Activated T-cell treated with anti-CD3 and anti-CD28 coated beads, Interleukin-2, amount 50 U/mL, for 72 hours (primary cell): ENCODE results near the gene SP4. TPM values are rescaled to one million over a fixed set of nuclear protein-coding genes. Genes with fewer than 3 reads are reported as not detected.

ENCODE experiments used
- ATAC-seq, 2 donors: fragments of 150-1000 bp; cut with Tn5 transposase; replicated peaks in 1 of 2; 2 replicates each; pipeline ENCODE4 v1.10.0; 2021; ENCODE audit warnings: moderate library complexity in 2 of 2, mild to moderate bottlenecking in 1 of 2
- DNase-seq, 2 donors: peaks; one replicate each; pipeline ENCODE4 v3.0.0; 2021 to 2022; ENCODE audit warnings: mixed read lengths in 1 of 2
- H3K27ac Mint-ChIP-seq: one replicate; pipeline ENCODE4 v1.8.0; 2022; ENCODE audit warnings: mild to moderate bottlenecking, moderate library complexity, mixed read lengths
- H3K27me3 Mint-ChIP-seq: one replicate; pipeline ENCODE4 v1.8.0; 2022; ENCODE audit warnings: low read depth, mixed read lengths
- H3K36me3 Mint-ChIP-seq, 2 donors: one replicate each; pipeline ENCODE4 v1.8.0; 2022; ENCODE audit warnings: mixed read lengths in 2 of 2, mild to moderate bottlenecking in 1 of 2; ENCODE audit not compliant: insufficient read depth in 2 of 2
- H3K4me1 Mint-ChIP-seq: one replicate; pipeline ENCODE4 v1.8.0; 2022; ENCODE audit warnings: low read depth, mixed read lengths
- H3K4me3 Mint-ChIP-seq, 2 donors: one replicate each; pipeline ENCODE4 v1.8.0; 2022; ENCODE audit warnings: mild to moderate bottlenecking in 2 of 2, mixed read lengths in 2 of 2, moderate library complexity in 2 of 2
- H3K9me3 Mint-ChIP-seq, 2 donors: one replicate each; pipeline ENCODE4 v1.8.0; 2022; ENCODE audit warnings: mixed read lengths in 2 of 2
- total RNA-seq, 2 donors: library from RNA; stranded (reverse); gene quantifications; one replicate each; pipeline ENCODE4 v1.2.3, GENCODE V29; 2022

The SP4 gene
- total RNA-seq, 2 donors from 2014 or later: 21.5 to 23.7 TPM

DNA sequence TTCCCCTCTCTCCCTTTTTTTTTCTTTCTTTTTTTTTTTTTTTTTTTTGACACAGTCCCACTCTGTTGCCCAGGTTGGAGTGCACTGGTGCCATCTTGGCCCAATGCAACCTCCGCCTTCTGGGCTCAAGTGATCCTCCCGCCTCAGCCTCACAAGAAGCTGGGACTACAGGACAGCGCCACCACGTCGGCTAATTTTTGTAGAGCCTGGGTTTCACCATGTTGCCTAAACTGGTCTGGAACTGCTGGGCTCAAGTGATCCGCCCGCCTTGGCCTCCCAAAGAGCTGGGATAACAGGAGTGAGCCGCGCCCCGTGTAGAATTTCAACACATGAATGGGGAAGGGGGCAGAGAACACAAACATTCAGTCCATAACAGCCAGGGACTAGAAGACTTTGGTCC, 2.6 kb upstream of the SP4 start:
- Mint-ChIP-seq H3K9me3 (no peaks in the 10 kb centered on the region), H3K27ac (no peak overlapping the region), H3K4me3 (no peak overlapping the region), H3K4me1 (peaks cover 29% of the 10 kb centered on the region), H3K27me3 (no peaks in the 10 kb centered on the region), H3K36me3 (peaks cover 8 to 9% of the 10 kb centered on the region in 2 donors)
- ATAC-seq: no peak
- DNase-seq: no peak

DNA sequence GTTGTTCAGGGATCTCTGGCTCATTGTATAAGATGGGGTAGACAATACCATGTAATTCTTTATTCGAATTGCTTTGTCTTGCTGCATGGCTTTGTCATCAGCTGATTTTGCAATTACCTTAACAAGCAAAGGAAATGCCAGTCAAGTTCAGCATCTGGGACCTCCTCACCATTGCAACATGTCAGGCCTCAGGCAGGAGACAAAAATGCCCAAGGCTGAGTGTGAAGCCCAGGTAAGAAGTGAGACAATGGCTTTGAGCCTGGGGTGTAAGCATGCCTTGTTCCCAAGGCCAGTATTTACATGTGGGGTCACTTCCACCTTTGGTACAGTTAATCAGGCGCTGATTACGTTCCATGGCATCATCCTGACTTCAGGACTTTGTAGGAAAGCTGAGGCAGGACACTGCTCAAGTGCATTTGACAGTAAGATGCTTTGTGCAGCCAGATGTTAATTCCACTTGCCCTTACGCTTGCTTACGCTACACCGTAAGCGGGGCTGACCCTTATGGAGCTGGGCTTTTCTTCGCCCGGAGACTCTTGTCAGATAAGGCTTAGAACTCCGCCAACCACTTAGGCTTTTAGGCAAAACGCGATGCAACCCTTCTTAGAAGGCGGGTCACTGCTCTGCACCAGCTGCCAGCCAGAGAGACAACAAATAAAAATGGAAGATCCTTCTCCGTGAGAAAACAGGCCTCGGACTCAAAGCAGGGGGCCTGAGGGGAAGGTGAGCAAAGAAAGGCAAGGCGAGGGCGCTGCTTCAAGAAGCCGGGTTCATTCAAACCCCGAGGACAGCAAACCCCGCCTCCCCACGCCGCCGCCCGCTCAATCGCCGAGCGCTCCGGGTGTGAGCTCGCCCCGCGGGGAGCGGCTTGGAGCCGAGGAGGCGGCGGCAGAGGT, 1.3 kb upstream of the SP4 start:
- ATAC-seq (no peak), DNase-seq (no peak)
- peak overlapping the region; percentile 41 for H3K27ac Mint-ChIP-seq
- H3K9me3 Mint-ChIP-seq: no peaks in the 10 kb centered on the region
- peaks cover 8 to 10% of the 10 kb centered on the region in 2 donors for H3K36me3 Mint-ChIP-seq
- peaks cover 41% of the 10 kb centered on the region for H3K4me1 Mint-ChIP-seq
- peak overlapping the region; percentile 90 to 100 for H3K4me3 Mint-ChIP-seq
- H3K27me3 Mint-ChIP-seq: no peaks in the 10 kb centered on the region

DNA sequence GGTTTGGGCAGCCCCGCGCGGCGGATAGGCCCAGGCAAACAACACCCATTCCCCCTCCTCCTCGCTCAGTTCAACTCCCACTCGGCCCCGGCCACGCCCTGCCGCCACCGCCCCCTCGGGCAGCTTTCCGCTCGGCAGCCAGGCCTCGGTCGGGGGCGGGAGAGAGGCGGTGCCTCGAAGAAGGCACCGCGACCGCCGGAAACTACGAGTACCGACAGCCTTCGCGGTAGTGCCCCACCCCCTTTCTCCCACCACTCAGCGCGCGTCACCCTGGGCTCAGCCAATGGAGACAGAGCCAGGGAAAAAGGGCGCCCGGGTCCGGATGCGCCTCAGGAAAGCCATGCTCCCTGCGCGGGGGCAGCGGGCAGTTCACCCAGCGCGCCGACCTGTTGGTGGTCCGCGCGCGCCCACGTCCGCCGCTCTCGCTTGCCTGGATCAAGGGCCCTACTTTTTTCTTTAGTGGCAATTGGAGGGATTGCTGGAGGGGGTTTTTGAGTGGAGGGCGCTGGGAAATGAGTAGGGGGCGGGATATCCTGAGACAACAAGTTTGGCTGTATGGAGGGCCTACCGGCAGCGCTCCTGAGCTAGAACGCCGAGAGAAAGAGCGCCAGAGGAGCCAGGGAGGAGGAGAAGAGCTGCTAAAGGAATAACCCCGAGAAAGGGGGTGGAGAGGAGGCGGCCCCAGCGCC, 557 bp upstream of the SP4 start:
- Mint-ChIP-seq H3K4me1 (peaks cover 46% of the 10 kb centered on the region), H3K27ac (peak overlapping the region; percentile 100), H3K9me3 (no peaks in the 10 kb centered on the region), H3K4me3 (peak overlapping the region; percentile 100), H3K27me3 (no peaks in the 10 kb centered on the region), H3K36me3 (peaks cover 8 to 10% of the 10 kb centered on the region in 2 donors)
- DNase-seq: peak; percentile 99
- peak; percentile 79 to 82 for ATAC-seq

DNA sequence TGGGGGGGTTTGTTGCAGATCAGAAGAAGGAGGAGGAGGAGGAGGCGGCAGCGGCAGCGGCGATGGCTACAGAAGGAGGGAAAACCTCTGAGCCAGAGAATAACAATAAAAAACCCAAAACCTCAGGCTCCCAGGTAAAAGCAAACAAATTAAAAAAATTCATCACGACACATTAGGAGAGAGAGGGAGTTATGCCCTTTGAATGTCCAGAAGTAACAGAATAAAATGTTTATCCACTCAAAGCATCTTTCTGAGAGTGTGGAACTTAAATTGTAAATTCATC, 717 bp downstream of the SP4 start:
- Mint-ChIP-seq H3K9me3 (no peaks in the 10 kb centered on the region), H3K27me3 (no peaks in the 10 kb centered on the region), H3K36me3 (peaks cover 8 to 10% of the 10 kb centered on the region in 2 donors), H3K4me3 (peak overlapping the region; percentile 96 to 100), H3K4me1 (peaks cover 58% of the 10 kb centered on the region), H3K27ac (peak overlapping the region; percentile 81)
- no peak for DNase-seq
- ATAC-seq: no peak

DNA sequence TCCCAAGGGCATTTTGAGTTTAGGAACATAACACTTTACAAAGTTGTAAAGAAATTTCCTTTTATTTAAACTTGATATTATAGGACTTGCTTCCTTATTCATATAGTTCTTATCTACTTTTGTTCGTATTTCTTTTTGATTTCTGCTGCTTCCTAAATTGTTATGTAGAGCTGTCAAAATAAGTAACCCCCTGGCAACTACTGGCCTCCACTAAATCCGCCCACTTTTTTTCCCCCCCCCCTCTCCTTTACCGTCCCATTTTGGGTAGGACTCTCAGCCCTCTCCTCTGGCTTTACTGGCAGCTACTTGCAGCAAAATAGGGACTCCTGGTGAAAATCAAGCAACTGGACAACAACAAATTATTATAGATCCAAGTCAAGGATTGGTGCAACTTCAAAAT, 1.1 kb downstream of the SP4 start:
- Mint-ChIP-seq H3K4me1 (peaks cover 63% of the 10 kb centered on the region), H3K36me3 (peaks cover 8 to 10% of the 10 kb centered on the region in 2 donors), H3K4me3 (peak overlapping the region; percentile 96 to 100), H3K27me3 (no peaks in the 10 kb centered on the region), H3K27ac (peak overlapping the region; percentile 81), H3K9me3 (no peaks in the 10 kb centered on the region)
- no peak for ATAC-seq
- no peak for DNase-seq

DNA sequence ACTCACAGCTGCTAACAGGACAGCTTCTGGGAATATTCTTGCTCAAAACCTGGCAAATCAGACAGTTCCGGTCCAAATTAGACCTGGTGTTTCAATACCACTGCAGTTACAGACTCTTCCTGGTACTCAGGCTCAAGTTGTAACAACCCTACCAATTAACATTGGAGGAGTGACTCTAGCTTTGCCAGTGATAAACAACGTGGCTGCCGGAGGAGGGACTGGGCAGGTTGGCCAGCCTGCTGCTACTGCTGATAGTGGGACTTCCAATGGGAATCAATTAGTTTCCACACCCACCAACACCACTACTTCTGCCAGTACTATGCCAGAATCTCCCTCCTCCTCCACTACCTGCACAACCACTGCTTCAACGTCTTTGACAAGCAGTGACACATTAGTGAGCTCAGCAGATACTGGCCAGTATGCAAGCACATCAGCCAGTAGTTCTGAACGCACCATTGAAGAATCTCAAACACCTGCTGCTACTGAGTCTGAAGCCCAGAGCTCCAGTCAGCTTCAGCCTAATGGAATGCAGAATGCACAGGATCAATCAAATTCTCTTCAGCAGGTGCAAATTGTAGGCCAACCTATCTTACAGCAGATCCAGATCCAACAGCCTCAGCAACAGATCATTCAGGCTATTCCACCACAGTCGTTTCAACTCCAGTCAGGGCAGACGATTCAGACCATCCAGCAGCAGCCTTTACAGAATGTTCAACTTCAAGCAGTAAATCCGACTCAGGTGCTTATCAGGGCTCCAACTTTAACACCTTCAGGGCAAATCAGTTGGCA, 2.1 kb downstream of the SP4 start:
- DNase-seq (no peak), ATAC-seq (no peak)
- Mint-ChIP-seq H3K9me3 (no peaks in the 10 kb centered on the region), H3K4me3 (peak overlapping the region; percentile 96 to 100), H3K27ac (no peak overlapping the region), H3K36me3 (peaks cover 8 to 12% of the 10 kb centered on the region in 2 donors), H3K27me3 (no peaks in the 10 kb centered on the region), H3K4me1 (peaks cover 65% of the 10 kb centered on the region)

DNA sequence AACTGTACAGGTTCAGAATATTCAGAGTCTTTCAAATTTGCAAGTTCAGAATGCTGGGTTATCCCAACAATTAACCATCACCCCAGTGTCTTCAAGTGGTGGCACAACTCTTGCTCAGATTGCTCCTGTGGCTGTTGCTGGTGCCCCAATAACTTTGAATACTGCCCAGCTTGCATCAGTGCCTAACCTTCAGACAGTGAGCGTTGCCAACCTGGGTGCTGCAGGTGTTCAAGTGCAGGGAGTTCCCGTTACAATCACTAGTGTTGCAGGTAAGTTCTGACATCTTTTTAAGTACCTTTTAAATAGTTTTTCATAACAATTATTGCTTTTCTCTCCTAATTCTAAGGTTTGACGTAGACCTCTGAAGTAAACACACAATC, 2.7 kb downstream of the SP4 start:
- peaks cover 65% of the 10 kb centered on the region for H3K4me1 Mint-ChIP-seq
- H3K36me3 Mint-ChIP-seq: peaks cover 8 to 12% of the 10 kb centered on the region in 2 donors
- H3K27me3 Mint-ChIP-seq: no peaks in the 10 kb centered on the region
- no peak for ATAC-seq
- no peaks in the 10 kb centered on the region for H3K9me3 Mint-ChIP-seq
- H3K27ac Mint-ChIP-seq: no peak overlapping the region
- DNase-seq: no peak
- peak overlapping the region; percentile 96 to 100 for H3K4me3 Mint-ChIP-seq

DNA sequence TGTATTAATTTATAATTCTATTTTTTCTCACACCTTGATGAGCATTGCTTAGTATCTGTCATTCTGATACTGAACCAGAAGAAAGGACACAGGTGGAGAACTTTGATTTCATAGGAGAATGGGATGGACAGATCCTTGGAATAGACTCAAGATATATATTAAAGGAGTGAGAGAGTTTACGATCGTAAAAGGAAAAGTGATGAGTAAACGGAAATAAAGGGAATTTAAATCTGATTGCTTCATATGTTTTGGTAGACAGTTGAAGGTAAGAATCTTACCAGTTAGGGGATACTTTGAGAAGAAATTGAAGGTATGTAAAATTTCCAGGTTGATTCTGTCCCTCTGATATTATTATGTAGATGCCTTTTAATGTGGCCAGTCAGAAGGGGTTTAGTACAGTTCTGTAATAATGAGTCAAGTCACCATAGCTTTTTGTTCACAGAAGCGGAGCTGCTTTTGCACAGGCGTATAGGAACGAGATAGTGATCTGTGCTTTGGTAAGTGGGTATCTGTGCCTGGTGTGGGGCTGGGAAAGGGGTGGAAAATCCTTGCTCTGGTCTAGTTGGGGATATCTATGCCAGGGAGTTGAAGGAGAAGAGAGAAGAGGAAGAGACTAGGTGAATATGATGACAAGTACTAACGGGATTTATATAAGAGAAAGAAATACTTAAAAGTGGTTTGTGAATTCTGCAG, 15.4 kb downstream of the SP4 start:
- Mint-ChIP-seq H3K4me1 (peaks cover 50% of the 10 kb centered on the region), H3K9me3 (no peaks in the 10 kb centered on the region), H3K4me3 (no peak overlapping the region), H3K27ac (no peak overlapping the region), H3K36me3 (peaks cover 8 to 12% of the 10 kb centered on the region in 2 donors), H3K27me3 (no peaks in the 10 kb centered on the region)
- ATAC-seq: no peak
- DNase-seq: no peak

DNA sequence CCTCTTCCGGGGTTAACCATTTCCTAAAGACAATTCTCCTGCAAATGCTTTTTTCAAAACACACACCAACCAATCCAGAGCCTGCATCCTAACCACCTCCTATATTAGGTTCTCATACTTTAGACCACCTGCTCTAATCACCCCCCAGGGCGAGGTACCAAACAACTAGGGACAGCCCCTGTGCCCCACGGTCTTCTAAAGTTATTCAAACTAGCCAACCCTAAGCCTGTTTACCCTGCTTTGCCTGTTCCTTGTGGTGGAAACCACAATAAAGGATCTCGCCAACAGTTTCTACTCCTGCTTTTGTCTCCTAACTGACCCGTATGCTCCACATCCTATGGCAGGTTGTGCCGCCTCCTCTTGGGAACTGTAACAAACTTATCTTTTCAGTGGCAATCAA, 21.1 kb downstream of the SP4 start:
- no peak for DNase-seq
- no peak for ATAC-seq
- Mint-ChIP-seq H3K4me3 (no peak overlapping the region), H3K27me3 (no peaks in the 10 kb centered on the region), H3K36me3 (peaks cover 6 to 22% of the 10 kb centered on the region in 2 donors), H3K27ac (no peak overlapping the region), H3K4me1 (peaks cover 11% of the 10 kb centered on the region), H3K9me3 (peaks cover 3 to 4% of the 10 kb centered on the region in 2 donors)

DNA sequence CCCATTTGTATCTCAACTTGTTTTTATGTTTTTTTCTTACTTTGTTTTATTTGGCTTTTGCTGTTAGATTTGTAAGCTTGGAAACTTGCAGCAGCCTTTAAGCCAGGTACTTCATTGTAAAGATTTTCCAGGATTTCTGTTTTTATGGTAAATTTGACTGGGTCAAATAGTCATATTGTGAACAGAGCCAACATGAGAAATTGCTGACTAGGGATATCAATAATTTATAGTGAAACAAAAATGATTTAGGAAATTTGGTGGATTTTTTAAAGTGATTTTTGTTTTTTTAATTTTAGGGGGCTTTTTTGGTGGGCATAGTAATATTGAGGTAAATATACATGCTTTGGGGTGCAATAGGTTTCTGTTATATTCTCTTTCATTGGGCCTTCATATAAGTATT, 22.2 kb downstream of the SP4 start:
- Mint-ChIP-seq H3K36me3 (peaks cover 10 to 29% of the 10 kb centered on the region in 2 donors), H3K4me1 (peaks cover 11% of the 10 kb centered on the region), H3K27me3 (no peaks in the 10 kb centered on the region), H3K4me3 (no peak overlapping the region), H3K9me3 (peaks cover 3 to 4% of the 10 kb centered on the region in 2 donors), H3K27ac (no peak overlapping the region)
- DNase-seq (no peak), ATAC-seq (no peak)

DNA sequence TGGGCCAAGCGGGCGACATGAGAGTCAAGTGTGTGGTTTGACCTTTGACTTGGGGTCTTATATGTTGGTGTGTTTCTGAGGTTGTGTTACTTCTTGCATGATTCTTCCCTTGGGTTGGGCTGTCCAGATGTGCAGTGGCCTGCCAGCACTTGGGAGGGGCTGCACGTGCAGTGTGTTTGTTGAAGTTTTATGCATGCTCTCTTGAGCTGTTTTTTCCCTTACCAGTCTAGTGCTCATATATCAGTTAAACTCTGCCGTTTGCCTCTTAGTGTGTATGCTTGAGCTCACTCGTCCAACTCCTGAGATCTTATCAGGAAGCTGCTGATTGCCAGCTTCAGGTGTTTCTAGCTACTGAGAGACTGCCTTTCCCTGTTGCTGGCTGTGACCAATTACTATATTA, 23.1 kb downstream of the SP4 start:
- Mint-ChIP-seq H3K36me3 (peaks cover 16 to 34% of the 10 kb centered on the region in 2 donors), H3K27me3 (no peaks in the 10 kb centered on the region), H3K4me1 (peaks cover 7% of the 10 kb centered on the region), H3K9me3 (peaks cover 4 to 8% of the 10 kb centered on the region in 2 donors), H3K4me3 (no peak overlapping the region), H3K27ac (no peak overlapping the region)
- ATAC-seq (no peak), DNase-seq (no peak)

DNA sequence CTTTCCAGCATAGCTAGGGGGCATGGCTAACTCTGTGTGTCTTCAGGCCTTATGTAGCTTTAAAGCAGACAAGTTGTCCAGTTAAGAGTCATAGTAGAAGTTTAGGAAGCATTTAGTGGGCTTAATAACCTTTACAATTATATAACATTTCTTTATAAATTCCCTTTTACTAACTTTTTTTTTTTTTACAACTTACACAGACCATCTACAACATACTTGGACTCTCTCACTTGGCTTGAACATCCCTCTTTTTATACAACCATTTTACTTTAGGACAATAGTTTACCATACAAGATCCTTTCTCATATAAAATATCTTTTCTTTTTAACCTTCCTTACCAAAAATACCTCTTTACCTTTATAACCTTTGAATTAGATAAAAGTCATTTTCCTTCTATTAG, 26.3 kb downstream of the SP4 start:
- DNase-seq (no peak), ATAC-seq (no peak)
- H3K4me3 Mint-ChIP-seq: no peak overlapping the region
- peaks cover 4 to 8% of the 10 kb centered on the region in 2 donors for H3K9me3 Mint-ChIP-seq
- H3K36me3 Mint-ChIP-seq: peaks cover 22 to 39% of the 10 kb centered on the region in 2 donors
- no peak overlapping the region for H3K27ac Mint-ChIP-seq
- H3K4me1 Mint-ChIP-seq: peaks cover 7% of the 10 kb centered on the region
- H3K27me3 Mint-ChIP-seq: no peaks in the 10 kb centered on the region
